Sigmoid colon (tissue), 7 donors: ENCODE results near the gene PAQR3. TPM values are rescaled to one million over a fixed set of nuclear protein-coding genes. Genes with fewer than 3 reads are reported as not detected.

Experiments used
- DNase-seq: peaks from one replicate; pipeline ENCODE4 v3.0.0-alpha.2; 2019
- H3K27ac ChIP-seq, 4 donors: fragments of 200-600 bp; sonication (generic); one replicate each; pipeline ENCODE4 v1.5.1; 2016 to 2019; ENCODE audit warnings: mild to moderate bottlenecking in 1 of 4
- H3K27me3 ChIP-seq, 3 donors: fragments of 200-600 bp; sonication (generic); one replicate each; pipeline ENCODE4 v1.5.1; 2019; ENCODE audit warnings: mild to moderate bottlenecking in 1 of 3
- H3K36me3 ChIP-seq, 4 donors: fragments of 200-600 bp; sonication (generic); one replicate each; pipeline ENCODE4 v1.5.1; 2016 to 2019
- H3K4me1 ChIP-seq, 4 donors: fragments of 200-600 bp; sonication (generic); one replicate each; pipeline ENCODE4 v1.5.1; 2017 to 2019
- H3K4me3 ChIP-seq, 4 donors: fragments of 200-600 bp; sonication (generic); one replicate each; pipeline ENCODE4 v1.5.1; 2017 to 2019; ENCODE audit warnings: mild to moderate bottlenecking in 2 of 4, moderate library complexity in 1 of 4
- H3K9me3 ChIP-seq, 4 donors: fragments of 200-600 bp in 3 of 4; sonication (generic) in 3 of 4; one replicate each; pipeline versions ENCODE4 v1.5.1 to v1.6.1; 2013 to 2019
- EP300 ChIP-seq, 4 donors: sonication (generic); formaldehyde crosslinking; IDR thresholded peaks; one replicate each; pipeline ENCODE4 v1.6.1; 2017; ENCODE audit warnings: antibody characterized with exemption in 4 of 4
- POLR2A ChIP-seq, 2 donors: fragments of 450-650 bp; IDR thresholded peaks; one replicate each; pipeline ENCODE4 v1.6.1; 2016; ENCODE audit warnings: antibody characterized with exemption in 2 of 2, mild to moderate bottlenecking in 2 of 2, moderate library complexity in 2 of 2
- POLR2AphosphoS5 ChIP-seq, 4 donors: sonication (generic); formaldehyde crosslinking; IDR thresholded peaks; one replicate each; pipeline ENCODE4 v1.6.1; 2017; ENCODE audit warnings: antibody characterized with exemption in 4 of 4
- WGBS, 2 donors: extraction: QIAGEN DNeasy Blood & Tissue Kit; methylation state at CpG; one replicate each; pipeline ENCODE4 v1.1.7; 2013; 5-methylcytosine and 5-hydroxymethylcytosine counted together
- intact Hi-C: fragments of 100-400 bp; cut with DNase I; formaldehyde crosslinking; loops from one replicate; pipeline ENCODE4 v1.15.1; 2023
- polyA plus RNA-seq, 3 donors: library from polyadenylated mRNA; stranded (reverse); fragments of 200-250 nt; gene quantifications; one replicate each; pipeline ENCODE4 v1.2.3, GENCODE V29; 2013
- small RNA-seq, 3 donors: library from RNA; depleted of rRNA; stranded (forward); fragments of <200 nt; gene quantifications; one replicate each; pipeline ENCODE3, GENCODE V24; 2016
- total RNA-seq, 4 donors: library from RNA; depleted of rRNA; stranded (reverse); fragments of >200 nt; gene quantifications; one replicate each; pipeline ENCODE4 v1.1.0, GENCODE V29; 2016
- TF ChIP-seq, protein P1 (sequence below), 4 experiments: fragments of 450-650 bp in 3 of 4; fragments of 200-600 bp in 1 of 4; IDR thresholded peaks; one replicate each; pipeline ENCODE4 v1.5.1; 2016 to 2019; ENCODE audit warnings: antibody characterized with exemption in 4 of 4, mild to moderate bottlenecking in 3 of 4, moderate library complexity in 2 of 4
- donor health status: healthy with polysubstance abuse.
- donor health status: Bipolar disorder and iron deficiency.
- donor health status: healthy.

Gene PAQR3
- total and polyA plus RNA-seq, 7 donors, result 4.8 to 32.1 (median 17.1) TPM

DNA sequence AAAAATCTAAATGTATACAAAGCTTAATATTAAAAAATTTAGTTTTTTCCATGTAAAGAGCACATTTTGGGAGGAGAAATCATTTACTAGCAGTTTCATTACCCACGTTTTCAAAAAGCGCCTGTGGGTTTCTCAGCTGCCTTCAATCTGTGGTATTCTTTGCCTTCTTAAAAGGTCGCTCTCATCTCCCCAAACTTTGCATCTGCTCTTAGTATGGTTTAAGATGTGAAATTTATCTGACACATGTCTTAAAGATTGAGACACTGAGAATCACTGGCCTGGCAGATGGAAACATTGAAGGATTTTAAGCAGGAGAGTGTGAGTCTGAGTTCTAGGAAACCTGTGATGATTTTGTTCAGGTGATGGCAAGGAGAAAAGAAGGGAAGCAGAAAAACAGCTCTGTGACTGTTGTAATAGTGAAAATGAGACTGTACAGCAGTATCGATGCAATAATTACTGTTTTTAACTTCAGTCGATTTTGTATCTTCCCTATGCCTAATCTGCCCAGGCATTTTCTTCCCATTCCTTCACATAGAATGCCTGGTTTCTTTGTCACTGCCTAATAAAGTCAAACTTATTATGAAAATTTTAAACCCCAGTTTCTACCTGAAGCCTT, 75.9 kb downstream of the PAQR3 start:
- TF ChIP-seq POLR2A (IDR thresholded peaks at IDR 0.05), result no peak
- TF ChIP-seq EP300 (IDR thresholded peaks at IDR 0.05), result no peak
- TF ChIP-seq, protein P1, sequence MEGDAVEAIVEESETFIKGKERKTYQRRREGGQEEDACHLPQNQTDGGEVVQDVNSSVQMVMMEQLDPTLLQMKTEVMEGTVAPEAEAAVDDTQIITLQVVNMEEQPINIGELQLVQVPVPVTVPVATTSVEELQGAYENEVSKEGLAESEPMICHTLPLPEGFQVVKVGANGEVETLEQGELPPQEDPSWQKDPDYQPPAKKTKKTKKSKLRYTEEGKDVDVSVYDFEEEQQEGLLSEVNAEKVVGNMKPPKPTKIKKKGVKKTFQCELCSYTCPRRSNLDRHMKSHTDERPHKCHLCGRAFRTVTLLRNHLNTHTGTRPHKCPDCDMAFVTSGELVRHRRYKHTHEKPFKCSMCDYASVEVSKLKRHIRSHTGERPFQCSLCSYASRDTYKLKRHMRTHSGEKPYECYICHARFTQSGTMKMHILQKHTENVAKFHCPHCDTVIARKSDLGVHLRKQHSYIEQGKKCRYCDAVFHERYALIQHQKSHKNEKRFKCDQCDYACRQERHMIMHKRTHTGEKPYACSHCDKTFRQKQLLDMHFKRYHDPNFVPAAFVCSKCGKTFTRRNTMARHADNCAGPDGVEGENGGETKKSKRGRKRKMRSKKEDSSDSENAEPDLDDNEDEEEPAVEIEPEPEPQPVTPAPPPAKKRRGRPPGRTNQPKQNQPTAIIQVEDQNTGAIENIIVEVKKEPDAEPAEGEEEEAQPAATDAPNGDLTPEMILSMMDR (IDR thresholded peaks at IDR 0.05), result no peak
- no peak for TF ChIP-seq POLR2AphosphoS5 (IDR thresholded peaks at IDR 0.05)
- intact Hi-C loops, result loop anchor here (5.0 to 10.0 kb wide), 2 partner anchors 86 to 219 kb away; partner anchors contain the start of gene BMP2K
- H3K4me1 ChIP-seq, result peaks cover 0 to 3% (median 0%) of the 10 kb centered on the region in 4 donors
- no peak for DNase-seq
- H3K4me3 ChIP-seq, result no peak overlapping the region
- peaks cover 0 to 41% (median 4%) of the 10 kb centered on the region in 4 donors for H3K36me3 ChIP-seq
- WGBS, 2 donors, result 77 to 84% methylated on average over 5 of the region's 5 CpGs
- no peaks in the 10 kb centered on the region for H3K27me3 ChIP-seq
- H3K9me3 ChIP-seq, result no peaks in the 10 kb centered on the region
- no peak overlapping the region for H3K27ac ChIP-seq

DNA sequence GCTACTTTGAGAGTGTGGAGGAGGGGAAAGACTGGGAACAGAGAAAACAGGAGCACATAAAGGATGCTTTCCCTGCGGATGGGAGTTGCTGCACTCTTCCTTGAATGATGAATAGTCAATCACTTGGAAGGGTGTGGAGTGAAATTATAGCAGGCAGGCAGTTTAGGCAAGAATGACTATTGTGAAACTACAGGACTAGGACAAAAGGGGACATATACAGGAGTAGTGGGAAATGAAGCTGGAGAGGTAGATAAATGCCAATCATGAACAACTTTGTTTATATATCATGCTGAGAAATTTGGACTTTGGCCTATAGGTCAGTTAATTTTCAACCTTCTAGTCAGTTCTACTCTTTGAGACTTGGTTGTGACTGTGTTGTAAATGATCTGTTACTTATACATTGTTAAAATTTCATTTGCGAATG, 76.9 kb downstream of the PAQR3 start:
- Histone ChIP-seq H3K9me3 (no peaks in the 10 kb centered on the region), H3K36me3 (peaks cover 0 to 31% (median under 1%) of the 10 kb centered on the region in 4 donors), H3K4me3 (no peak overlapping the region), H3K4me1 (peaks cover 0 to 3% (median 0%) of the 10 kb centered on the region in 4 donors), H3K27me3 (no peaks in the 10 kb centered on the region), H3K27ac (no peak overlapping the region)
- WGBS, 2 donors, result 25 to 76% methylated on average over 2 of the region's 2 CpGs
- intact Hi-C loops, result loop anchor here (5.0 to 10.0 kb wide), 2 partner anchors 85 to 218 kb away; partner anchors contain the start of gene BMP2K
- DNase-seq, result no peak
- TF ChIP-seq POLR2A (IDR thresholded peaks at IDR 0.05), result no peak
- no peak for TF ChIP-seq EP300 (IDR thresholded peaks at IDR 0.05)

Small RNA genes within 50 kb of the gene (small RNA-seq; reads per million reads assigned to genes)
- 0 reads per million in 3 donors for gene RN7SL127P

Other genes with a start within 250 kb of the PAQR3 start
- gene BMP2K, start 163.1 kb downstream of the PAQR3 start, total RNA-seq, result 10 to 100 TPM; 30.0 to 37.9 (median 34.5) TPM
- 10 to 100 TPM; 13.2 to 19.4 (median 15.5) TPM for gene BMP2K, start 163.1 kb downstream of the PAQR3 start, polyA plus RNA-seq